Right cardiac atrium (tissue), 5 donors: ENCODE measurements around the gene MLST8. TPM values are rescaled to one million over a fixed set of nuclear protein-coding genes. Genes with fewer than 3 reads are reported as not detected.
"Not testable (repeated sequence)": the region's sequence is repeated elsewhere in the genome, so short reads cannot be mapped to it uniquely, and the experiment has no call there.

Experiments
- ATAC-seq, 2 donors: fragments of 200-7000 bp; cut with Tn5 transposase; one replicate each; pipeline versions ENCODE4 v1.8.0 to v1.9.1; 2020; ENCODE audit warnings: moderate library complexity in 2 of 2, mild to moderate bottlenecking in 1 of 2
- DNase-seq, 3 donors: peaks; one replicate each; pipeline ENCODE4 v3.0.0-alpha.2; 2020
- H3K27ac ChIP-seq: one replicate; pipeline ENCODE4 v1.5.1; 2013; ENCODE audit warnings: mild to moderate bottlenecking, low read length, control low read depth, moderate library complexity
- H3K27me3 ChIP-seq: one replicate; pipeline ENCODE4 v1.6.1; 2013; ENCODE audit not compliant: control insufficient read depth, insufficient read depth
- H3K4me1 ChIP-seq: one replicate; pipeline ENCODE4 v1.6.1; 2013; ENCODE audit warnings: low read length; ENCODE audit not compliant: control insufficient read depth, insufficient read depth
- H3K4me3 ChIP-seq: one replicate; pipeline ENCODE4 v1.5.1; 2013; ENCODE audit warnings: low read length, control low read depth
- H3K9me3 ChIP-seq: one replicate; pipeline ENCODE4 v1.6.1; 2013; ENCODE audit warnings: low read length; ENCODE audit not compliant: control insufficient read depth
- WGBS: extraction: QIAGEN DNeasy Blood & Tissue Kit; methylation state at CpG from one replicate; pipeline ENCODE4 v1.1.7; 2013; 5-methylcytosine and 5-hydroxymethylcytosine counted together
- intact Hi-C, 4 donors: fragments of 100-400 bp; cut with DNase I; formaldehyde crosslinking; loops; one replicate each; pipeline versions ENCODE4 v1.11.0 to v1.14.0; 2022 to 2023
- polyA plus RNA-seq: library from polyadenylated mRNA; stranded (reverse); fragments of 200-250 nt; gene quantifications from one replicate; pipeline ENCODE4 v1.2.3, GENCODE V29; 2013
- total RNA-seq, 4 donors: library from RNA; stranded (reverse); fragmentation: NEBNext Ultra II Directional; extraction: Animal tissue kit (Norgen Biotek cat#: 25700); gene quantifications; one replicate each; pipeline ENCODE4 v1.2.1, GENCODE V29; 2021
- donor health status: healthy with polysubstance abuse.
- donor health status: DM: no; HTN: yes; CAD: no.
- donor health status: DM: no; HTN: no; CAD: no.
- donor health status: DM: no; HTN: yes; CAD: no; lungs with severe emphysema.
- donor health status: DM: yes; HTN: yes; CAD: no.

MLST8 gene
- total and polyA plus RNA-seq, 5 donors, result 24.2 to 33.3 (median 28.8) TPM

DNA sequence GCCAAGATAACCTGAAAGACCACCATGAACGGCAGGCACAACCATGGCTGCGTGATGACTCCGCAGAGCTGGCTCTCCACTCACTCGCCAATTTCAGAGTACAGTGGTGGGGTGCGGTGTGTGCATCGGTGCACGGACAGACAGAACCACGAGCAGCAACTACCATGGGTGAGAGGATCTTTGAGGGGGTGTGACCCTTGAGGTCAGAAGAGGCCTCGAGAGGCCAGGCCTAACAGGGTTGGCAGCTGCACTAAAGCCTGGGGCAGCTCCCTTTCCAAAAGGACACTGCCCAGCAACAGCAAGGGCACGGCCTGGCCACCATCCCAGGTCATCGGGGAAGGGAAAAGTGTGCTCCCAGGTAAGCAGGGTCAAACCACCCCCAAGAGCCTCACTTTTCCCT, 48.0 kb downstream of the MLST8 start:
- H3K4me1 ChIP-seq, result peaks cover 3% of the 10 kb centered on the region
- intact Hi-C loops, result no loop called here
- ATAC-seq, result no peak
- 86% methylated on average over 11 of the region's 11 CpGs for WGBS
- DNase-seq, result peak in 2 of 3 donors; percentile 35 to 43
- no peaks in the 10 kb centered on the region for H3K9me3 ChIP-seq
- H3K27me3 ChIP-seq, result no peaks in the 10 kb centered on the region
- no peak overlapping the region for H3K4me3 ChIP-seq
- no peak overlapping the region for H3K27ac ChIP-seq

DNA sequence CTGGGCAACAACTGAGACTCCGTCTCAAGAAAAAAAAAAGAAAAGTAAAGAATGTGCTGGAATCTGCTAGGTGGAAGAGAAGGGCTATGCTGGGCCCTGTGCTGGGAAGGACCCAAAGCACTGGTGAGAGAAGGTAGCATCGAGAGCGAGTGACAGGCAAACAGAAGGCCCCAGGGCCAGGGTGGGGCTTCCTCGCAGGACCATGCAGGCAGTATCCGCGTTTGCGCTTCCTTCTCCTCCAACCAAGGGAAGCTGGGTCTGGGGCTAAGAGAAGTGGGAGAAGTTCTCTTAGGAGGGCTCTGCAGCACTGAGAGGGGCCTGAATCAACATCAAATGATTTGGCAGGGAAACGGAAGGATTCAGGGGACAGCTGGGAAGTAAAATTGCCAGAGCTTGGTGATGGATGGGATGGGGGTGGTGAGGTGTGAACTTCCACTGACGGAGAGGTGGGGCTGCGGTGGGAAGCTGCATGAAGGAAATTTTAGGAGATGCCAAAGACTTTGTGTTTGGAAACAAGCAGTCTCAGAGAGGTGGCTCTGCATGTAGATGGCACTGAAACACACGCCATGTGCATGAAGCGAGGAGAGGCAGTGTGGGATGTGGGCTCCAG, 51.4 kb downstream of the MLST8 start:
- ATAC-seq (no peak), DNase-seq (peak in 1 of 3 donors; percentile 5)
- Histone ChIP-seq H3K27me3 (no peaks in the 10 kb centered on the region), H3K27ac (no peak overlapping the region), H3K4me1 (no peaks in the 10 kb centered on the region), H3K4me3 (no peak overlapping the region), H3K9me3 (no peaks in the 10 kb centered on the region)
- 86% methylated on average over 12 of the region's 12 CpGs for WGBS
- intact Hi-C loops, result no loop called here

DNA sequence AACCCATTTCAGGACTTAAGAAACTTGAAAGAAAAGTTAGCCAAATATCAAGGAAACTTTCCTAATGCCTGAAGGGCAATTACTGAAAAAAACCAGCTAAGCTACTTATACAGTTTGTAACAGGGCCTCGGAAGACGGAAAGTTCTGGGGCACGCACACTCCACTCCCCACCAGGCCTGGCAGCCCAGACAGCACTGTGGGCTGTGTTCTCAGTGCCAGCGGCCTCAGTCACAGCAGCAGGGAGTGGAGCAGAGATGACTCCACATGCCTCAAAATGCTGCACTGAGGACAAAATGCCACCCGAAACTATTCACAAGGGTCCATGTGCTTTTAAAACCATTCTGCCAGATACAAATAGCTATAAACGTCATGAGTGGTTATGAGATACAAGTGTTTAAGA, 52.5 kb downstream of the MLST8 start:
- 88% methylated on average over 6 of the region's 6 CpGs for WGBS
- no peaks in the 10 kb centered on the region for H3K9me3 ChIP-seq
- DNase-seq, result peak in 1 of 3 donors; percentile 31
- no peaks in the 10 kb centered on the region for H3K4me1 ChIP-seq
- intact Hi-C loops, result no loop called here
- H3K4me3 ChIP-seq, result no peak overlapping the region
- ATAC-seq, result no peak
- no peaks in the 10 kb centered on the region for H3K27me3 ChIP-seq
- no peak overlapping the region for H3K27ac ChIP-seq

DNA sequence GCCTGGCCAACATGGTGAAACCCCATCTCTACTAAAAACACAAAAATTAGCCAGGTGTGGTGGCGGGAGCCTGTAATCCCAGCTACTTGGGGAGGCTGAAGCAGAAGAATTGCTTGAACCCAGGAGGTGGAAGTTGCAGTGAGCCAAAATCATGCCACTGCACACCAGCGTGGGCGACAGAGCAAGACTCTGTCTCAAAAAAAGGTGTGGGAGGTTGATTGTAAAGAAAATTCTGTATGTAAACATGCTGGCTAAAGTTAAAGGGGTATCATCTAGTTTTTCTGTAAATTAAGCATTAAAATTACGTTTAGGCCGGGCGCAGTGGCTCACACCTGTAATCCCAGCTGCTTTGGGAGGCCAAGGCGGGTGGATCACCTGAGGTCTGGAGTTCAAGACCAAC, 53.3 kb downstream of the MLST8 start:
- 94% methylated on average over 7 of the region's 7 CpGs for WGBS
- H3K4me1 ChIP-seq, H3K9me3 ChIP-seq, H3K4me3 ChIP-seq, H3K27ac ChIP-seq, H3K27me3 ChIP-seq, intact Hi-C loops, ATAC-seq: not testable (repeated sequence)
- DNase-seq, result peak; percentile 2 to 7 (median 3)

Other genes with a start within 250 kb of the MLST8 start
- gene NDUFB10, start 245.9 kb upstream of the MLST8 start, total RNA-seq, result 100 to 1,000 TPM; 397 to 535 (median 467) TPM
- 1,316 TPM for gene NDUFB10, start 245.9 kb upstream of the MLST8 start, polyA plus RNA-seq
- 1,000 to 10,000 TPM in 3 of 4 donors, 100 to 1,000 TPM in 1; 947 to 1,371 (median 1,063) TPM for gene RPS2, start 240.6 kb upstream of the MLST8 start, total RNA-seq
- 1,244 TPM for gene RPS2, start 240.6 kb upstream of the MLST8 start, polyA plus RNA-seq
- gene RNF151, start 238.6 kb upstream of the MLST8 start, total RNA-seq, result not detected
- not detected for gene RNF151, start 238.6 kb upstream of the MLST8 start, polyA plus RNA-seq
- gene TBL3, start 233.4 kb upstream of the MLST8 start, total RNA-seq, result 10 to 100 TPM; 19.0 to 22.8 (median 19.7) TPM
- gene TBL3, start 233.4 kb upstream of the MLST8 start, polyA plus RNA-seq, result 39.6 TPM
- gene NOXO1, start 224.0 kb upstream of the MLST8 start, total RNA-seq, result not detected
- 0.29 TPM for gene NOXO1, start 224.0 kb upstream of the MLST8 start, polyA plus RNA-seq
- 10 to 100 TPM; 19.6 to 25.7 (median 22.2) TPM for gene GFER, start 221.3 kb upstream of the MLST8 start, total RNA-seq
- 31.7 TPM for gene GFER, start 221.3 kb upstream of the MLST8 start, polyA plus RNA-seq
- gene SYNGR3, start 215.5 kb upstream of the MLST8 start, total RNA-seq, result 1 to 10 TPM in 1 of 4 donors, under 1 TPM in 3; 0.57 to 1.0 (median 0.68) TPM
- 1.4 TPM for gene SYNGR3, start 215.5 kb upstream of the MLST8 start, polyA plus RNA-seq
- gene ZNF598, start 195.6 kb upstream of the MLST8 start, total RNA-seq, result 10 to 100 TPM; 16.8 to 20.5 (median 17.5) TPM
- 14.0 TPM for gene ZNF598, start 195.6 kb upstream of the MLST8 start, polyA plus RNA-seq
- not detected for gene NPW, start 185.7 kb upstream of the MLST8 start, total RNA-seq
- gene NPW, start 185.7 kb upstream of the MLST8 start, polyA plus RNA-seq, result not detected
- 100 to 1,000 TPM; 131 to 257 (median 158) TPM for gene NHERF2, start 178.6 kb upstream of the MLST8 start, total RNA-seq
- 228 TPM for gene NHERF2, start 178.6 kb upstream of the MLST8 start, polyA plus RNA-seq
- 10 to 100 TPM in 3 of 4 donors, 1 to 10 TPM in 1; 4.3 to 14.0 (median 12.5) TPM for gene NTHL1, start 157.6 kb upstream of the MLST8 start, total RNA-seq
- gene NTHL1, start 157.6 kb upstream of the MLST8 start, polyA plus RNA-seq, result 21.3 TPM
- gene TSC2, start 157.5 kb upstream of the MLST8 start, total RNA-seq, result 10 to 100 TPM; 67.3 to 72.4 (median 69.4) TPM
- 34.7 TPM for gene TSC2, start 157.5 kb upstream of the MLST8 start, polyA plus RNA-seq
- gene PKD1, start 69.6 kb upstream of the MLST8 start, total RNA-seq, result 100 to 1,000 TPM in 2 of 4 donors, 10 to 100 TPM in 2; 95.9 to 111 (median 99.1) TPM
- 98.4 TPM for gene PKD1, start 69.6 kb upstream of the MLST8 start, polyA plus RNA-seq
- gene RAB26, start 56.8 kb upstream of the MLST8 start, total RNA-seq, result under 1 TPM in 3 of 4 donors, not detected in 1; 0.24 to 0.89 (median 0.88) TPM
- 0.95 TPM for gene RAB26, start 56.8 kb upstream of the MLST8 start, polyA plus RNA-seq
- gene TRAF7, start 49.7 kb upstream of the MLST8 start, total RNA-seq, result 10 to 100 TPM; 26.1 to 39.2 (median 33.0) TPM
- 17.7 TPM for gene TRAF7, start 49.7 kb upstream of the MLST8 start, polyA plus RNA-seq
- gene CASKIN1, start 8.8 kb upstream of the MLST8 start, total RNA-seq, result 10 to 100 TPM in 3 of 4 donors, 1 to 10 TPM in 1; 9.3 to 26.5 (median 12.3) TPM
- gene CASKIN1, start 8.8 kb upstream of the MLST8 start, polyA plus RNA-seq, result 9.7 TPM
- 10 to 100 TPM in 1 of 4 donors, 1 to 10 TPM in 3; 6.8 to 11.0 (median 7.9) TPM for gene BRICD5, start 5.4 kb downstream of the MLST8 start, total RNA-seq
- gene BRICD5, start 5.4 kb downstream of the MLST8 start, polyA plus RNA-seq, result 3.4 TPM
- 10 to 100 TPM; 20.2 to 24.8 (median 21.5) TPM for gene PGP, start 9.4 kb downstream of the MLST8 start, total RNA-seq
- 19.3 TPM for gene PGP, start 9.4 kb downstream of the MLST8 start, polyA plus RNA-seq
- 10 to 100 TPM; 11.8 to 16.1 (median 14.2) TPM for gene E4F1, start 18.1 kb downstream of the MLST8 start, total RNA-seq
- gene E4F1, start 18.1 kb downstream of the MLST8 start, polyA plus RNA-seq, result 13.7 TPM
- gene DNASE1L2, start 31.0 kb downstream of the MLST8 start, total RNA-seq, result under 1 TPM; 0.17 to 0.43 (median 0.33) TPM
- gene DNASE1L2, start 31.0 kb downstream of the MLST8 start, polyA plus RNA-seq, result 0.48 TPM
- gene ECI1, start 46.1 kb downstream of the MLST8 start, total RNA-seq, result 100 to 1,000 TPM; 110 to 145 (median 121) TPM
- gene ECI1, start 46.1 kb downstream of the MLST8 start, polyA plus RNA-seq, result 166 TPM
- 100 to 1,000 TPM; 103 to 114 (median 110) TPM for gene RNPS1, start 62.7 kb downstream of the MLST8 start, total RNA-seq
- gene RNPS1, start 62.7 kb downstream of the MLST8 start, polyA plus RNA-seq, result 105 TPM
- gene ABCA3, start 135.3 kb downstream of the MLST8 start, total RNA-seq, result 10 to 100 TPM in 1 of 4 donors, 1 to 10 TPM in 3; 7.7 to 11.3 (median 8.5) TPM
- 6.9 TPM for gene ABCA3, start 135.3 kb downstream of the MLST8 start, polyA plus RNA-seq
- gene CCNF, start 224.0 kb downstream of the MLST8 start, total RNA-seq, result 1 to 10 TPM in 3 of 4 donors, under 1 TPM in 1; 0.78 to 1.9 (median 1.5) TPM
- 0.70 TPM for gene CCNF, start 224.0 kb downstream of the MLST8 start, polyA plus RNA-seq